HG02678 (cell line): Measurements from ENCODE around the gene CLDN4.
"Not testable (repeated sequence)": the region's sequence is repeated elsewhere in the genome, so short reads cannot be mapped to it uniquely, and the experiment has no call there.

Experiments used
- ATAC-seq: cut with Tn5 transposase; IDR thresholded peaks from one replicate; pipeline ENCODE4 v1.9.1; 2021; ENCODE audit warnings: mild to moderate bottlenecking, moderate library complexity; ENCODE audit not compliant: unreplicated experiment

CLDN4 gene

DNA sequence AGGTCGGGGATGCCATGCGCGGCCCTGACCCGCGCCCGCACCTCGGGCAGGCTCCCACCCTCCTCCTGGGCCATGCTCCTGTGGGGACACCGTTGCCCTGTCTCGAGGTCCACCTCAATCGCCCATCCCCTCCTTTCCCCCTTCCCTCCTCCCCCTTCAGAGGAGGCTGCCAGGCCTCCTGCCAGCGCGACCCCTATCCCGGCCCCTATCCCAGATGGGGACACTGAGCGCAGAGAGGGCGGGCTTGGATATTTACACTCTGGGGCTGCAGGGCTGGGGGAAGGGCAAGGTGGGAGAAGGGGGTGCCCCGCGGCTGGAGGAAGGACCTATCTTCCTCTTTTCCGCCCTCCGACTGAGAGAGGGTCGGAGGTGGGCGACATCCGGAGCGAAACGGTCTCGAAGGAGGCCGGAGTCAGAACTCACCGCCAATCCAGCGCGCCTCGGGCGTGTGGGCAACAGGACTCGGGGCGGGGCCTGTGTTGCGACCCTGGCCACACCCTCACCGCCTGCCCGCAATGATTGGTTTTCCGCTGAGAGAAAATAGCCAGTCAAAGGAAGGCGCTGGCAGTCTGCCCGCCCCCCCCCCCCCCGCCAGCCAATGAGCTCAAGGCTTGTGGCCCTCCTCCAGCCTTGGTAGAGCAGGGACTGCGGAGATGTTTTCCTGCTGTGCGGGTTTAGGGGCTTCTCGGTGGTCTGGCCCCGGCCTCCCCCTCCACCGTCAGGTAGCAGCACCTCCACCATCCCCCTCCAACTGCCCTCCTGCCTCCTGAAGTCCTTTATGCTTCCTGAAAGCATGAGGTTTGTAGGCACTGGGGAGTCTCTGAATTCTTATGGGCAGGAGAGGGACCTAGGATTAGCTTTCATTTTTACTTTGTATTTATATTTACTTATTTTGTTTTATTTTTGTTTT is 11.5 kb downstream of the CLDN4 start, which contains the start of gene METTL27:
Gene METTL27, minus strand, starts transcription at position 450 of the 910 bp plus-strand sequence. Its CDS starts 376 bp downstream, at position 74.
- peak; percentile 97 for ATAC-seq

DNA sequence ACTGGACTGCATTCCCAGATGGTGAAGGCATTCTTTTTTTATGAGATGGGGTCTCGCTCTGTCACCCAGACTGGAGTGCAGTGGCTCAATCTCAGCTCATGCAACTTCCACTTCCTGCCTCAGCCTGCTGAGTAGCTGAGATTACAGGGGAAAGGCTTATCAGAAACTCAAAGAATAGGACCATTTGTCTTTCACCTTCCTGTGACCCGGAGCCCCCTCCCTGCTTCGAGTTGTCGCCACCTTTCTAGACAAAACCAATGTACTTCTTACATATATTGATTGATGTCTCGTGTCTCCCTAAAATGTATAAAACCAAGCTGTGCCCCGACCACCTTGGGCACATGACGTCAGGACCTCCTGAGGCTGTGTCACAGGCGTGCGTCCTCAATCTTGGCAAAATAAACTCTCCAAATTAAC is 13.3 kb downstream of the CLDN4 start:
- no peak for ATAC-seq

DNA sequence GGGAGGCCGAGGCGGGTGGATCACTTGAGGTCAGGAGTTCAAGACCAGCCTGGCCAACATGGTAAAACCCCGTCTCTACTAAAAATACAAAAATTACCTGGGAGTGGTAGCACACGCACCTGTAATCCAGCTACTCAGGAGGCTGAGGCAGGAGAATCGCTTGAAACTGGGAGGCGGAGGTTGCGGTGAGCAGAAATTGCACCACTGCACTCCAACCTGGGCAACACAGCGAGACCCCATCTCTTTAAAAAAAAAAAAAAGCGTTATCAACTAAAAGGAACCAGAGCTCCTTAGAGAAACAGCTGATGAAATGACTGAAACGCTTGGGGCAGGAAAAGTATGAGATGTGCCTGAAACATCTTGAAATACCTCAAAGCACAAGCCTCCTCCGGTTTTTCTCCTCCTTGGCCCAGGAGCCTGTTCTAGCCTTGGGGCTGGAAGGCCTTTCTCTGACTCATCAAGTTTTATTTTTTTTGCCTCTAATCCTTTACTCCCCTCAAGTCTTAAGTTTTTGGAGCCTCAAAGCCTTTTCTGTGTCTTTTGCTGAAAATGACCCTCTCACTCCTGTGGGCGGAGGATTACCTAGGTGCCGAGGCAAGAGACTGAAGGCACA is 14.2 kb downstream of the CLDN4 start:
- no peak for ATAC-seq

- ATAC-seq, result not testable (repeated sequence)
Measured at GRCh38 chr7:73845701-73846195, 15.0 kb downstream of the CLDN4 start.

DNA sequence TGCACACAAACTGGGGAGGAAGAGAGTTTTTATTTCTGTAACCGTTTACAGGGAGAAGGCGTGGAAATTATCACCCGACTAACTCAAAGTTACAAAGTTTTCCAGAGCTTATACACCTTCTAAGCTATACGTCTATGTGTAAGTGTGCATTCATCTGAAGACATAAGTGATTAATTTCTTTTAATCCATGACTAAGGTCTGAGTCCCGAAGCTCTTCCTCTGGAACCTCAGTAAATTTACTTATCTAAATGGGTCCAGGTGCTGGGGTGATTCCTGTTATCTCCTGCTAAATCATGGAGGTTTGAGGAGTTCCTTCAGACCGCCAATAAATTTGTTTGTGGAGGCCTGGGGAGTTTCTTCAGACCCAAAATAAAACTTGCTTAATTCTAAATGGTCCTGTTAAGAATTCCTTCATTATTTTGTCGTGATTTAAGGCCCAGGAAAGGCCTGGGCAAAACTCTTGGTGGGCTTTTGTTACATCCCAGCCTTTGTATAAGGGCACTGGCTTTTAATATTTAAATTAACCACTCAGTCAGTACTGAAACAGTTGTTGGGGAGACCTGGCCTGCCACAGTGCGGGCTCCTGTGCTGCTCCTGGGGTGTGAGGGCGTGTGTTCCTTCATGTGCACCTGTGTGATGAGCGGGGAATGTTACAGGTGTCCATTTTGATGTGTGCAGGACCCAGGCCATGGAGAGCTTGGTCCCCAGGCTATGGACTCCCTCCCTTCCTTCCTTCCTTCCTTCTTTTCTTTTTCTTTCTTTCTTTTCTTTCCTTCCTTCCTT is 17.3 kb downstream of the CLDN4 start:
- no peak for ATAC-seq

- no peak for ATAC-seq
Measured at GRCh38 chr7:73850781-73851207, 20.0 kb downstream of the CLDN4 start.

DNA sequence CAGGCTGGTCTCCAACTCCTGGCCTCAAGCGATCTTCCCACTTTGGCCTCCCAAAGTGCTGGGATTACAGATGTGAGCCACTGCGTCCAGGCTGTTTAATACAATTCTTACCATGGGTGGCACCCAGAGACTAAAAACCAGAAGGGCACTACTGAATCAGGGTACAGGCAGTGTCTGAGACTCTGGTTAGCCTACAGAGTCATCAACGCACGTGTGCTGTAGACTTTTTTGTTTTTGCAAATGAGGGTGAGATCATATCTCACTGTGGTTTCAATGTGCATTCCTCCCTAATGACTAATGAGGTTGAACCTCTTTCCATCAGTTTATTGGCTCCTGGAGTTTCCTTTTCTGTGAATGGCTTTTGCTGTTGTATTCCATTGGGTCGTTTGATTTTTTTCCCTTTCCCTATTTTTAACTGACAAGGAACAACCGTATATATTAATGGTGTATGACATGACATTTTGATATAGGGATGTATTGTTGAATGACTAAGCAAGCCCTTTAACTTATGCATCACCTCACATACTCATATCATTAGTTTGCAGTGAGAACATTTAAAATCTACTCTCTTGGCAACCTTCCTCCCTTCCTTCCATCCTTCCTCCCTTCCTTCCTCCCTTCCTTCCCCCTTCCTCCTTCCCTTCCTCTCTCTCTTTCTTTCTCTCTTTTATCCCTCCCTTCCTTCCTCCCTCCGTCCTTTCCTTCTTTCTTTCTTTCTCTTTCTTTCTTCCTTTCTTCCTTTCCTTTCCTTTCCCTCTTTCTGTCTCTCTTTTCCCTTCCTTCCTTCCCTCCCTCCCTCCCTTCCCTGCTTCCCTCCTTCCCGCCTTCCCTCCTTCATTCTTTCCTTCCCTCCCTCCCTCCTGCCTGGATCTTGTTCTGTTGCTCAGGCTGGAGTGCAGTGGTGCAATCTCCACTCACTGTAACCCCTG is 20.9 kb downstream of the CLDN4 start:
- peak; percentile 83 for ATAC-seq

GRCh38 chr7:73852500-73852899 is 21.7 kb downstream of the CLDN4 start:
- ATAC-seq, result no peak

GRCh38 chr7:73856941-73857340 is 26.1 kb downstream of the CLDN4 start:
- ATAC-seq, result no peak

GRCh38 chr7:73858807-73859206 is 28.0 kb downstream of the CLDN4 start:
- no peak for ATAC-seq

GRCh38 chr7:73860859-73861258 is 30.1 kb downstream of the CLDN4 start, which contains the start of gene TMEM270:
Gene TMEM270 (plus strand): TSS chr7:73861159. CDS start chr7:73861195, 36 bp downstream.
- ATAC-seq, result no peak

GRCh38 chr7:73861305-73861704 is 30.5 kb downstream of the CLDN4 start:
- no peak for ATAC-seq

DNA sequence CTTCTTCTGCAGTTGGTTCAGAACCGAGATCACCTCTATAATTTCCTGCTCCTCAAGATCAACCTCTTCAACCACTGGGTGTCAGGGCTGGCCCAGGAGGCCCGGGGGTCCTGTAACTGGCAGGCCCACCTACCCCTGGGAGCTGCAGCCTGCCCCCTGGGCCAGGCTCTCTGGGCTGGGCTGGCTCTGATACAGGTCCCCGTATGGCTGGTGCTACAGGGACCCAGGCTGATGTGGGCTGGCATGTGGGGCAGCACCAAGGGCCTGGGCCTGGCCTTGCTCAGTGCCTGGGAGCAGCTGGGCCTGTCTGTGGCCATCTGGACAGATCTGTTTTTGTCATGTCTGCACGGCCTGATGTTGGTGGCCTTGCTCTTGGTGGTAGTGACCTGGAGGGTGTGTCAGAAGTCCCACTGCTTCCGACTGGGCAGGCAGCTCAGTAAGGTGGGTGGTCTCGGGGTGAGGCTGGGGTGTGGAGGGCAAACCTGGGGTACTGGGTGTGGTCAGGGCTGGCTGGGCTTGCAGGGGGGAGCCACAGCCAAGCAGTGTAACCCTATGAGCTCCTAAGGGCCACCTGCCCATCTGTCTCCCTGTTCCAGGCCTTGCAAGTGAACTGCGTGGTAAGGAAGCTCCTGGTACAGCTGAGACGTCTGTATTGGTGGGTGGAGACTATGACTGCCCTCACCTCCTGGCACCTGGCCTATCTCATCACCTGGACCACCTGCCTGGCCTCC is 34.4 kb downstream of the CLDN4 start:
- no peak for ATAC-seq

DNA sequence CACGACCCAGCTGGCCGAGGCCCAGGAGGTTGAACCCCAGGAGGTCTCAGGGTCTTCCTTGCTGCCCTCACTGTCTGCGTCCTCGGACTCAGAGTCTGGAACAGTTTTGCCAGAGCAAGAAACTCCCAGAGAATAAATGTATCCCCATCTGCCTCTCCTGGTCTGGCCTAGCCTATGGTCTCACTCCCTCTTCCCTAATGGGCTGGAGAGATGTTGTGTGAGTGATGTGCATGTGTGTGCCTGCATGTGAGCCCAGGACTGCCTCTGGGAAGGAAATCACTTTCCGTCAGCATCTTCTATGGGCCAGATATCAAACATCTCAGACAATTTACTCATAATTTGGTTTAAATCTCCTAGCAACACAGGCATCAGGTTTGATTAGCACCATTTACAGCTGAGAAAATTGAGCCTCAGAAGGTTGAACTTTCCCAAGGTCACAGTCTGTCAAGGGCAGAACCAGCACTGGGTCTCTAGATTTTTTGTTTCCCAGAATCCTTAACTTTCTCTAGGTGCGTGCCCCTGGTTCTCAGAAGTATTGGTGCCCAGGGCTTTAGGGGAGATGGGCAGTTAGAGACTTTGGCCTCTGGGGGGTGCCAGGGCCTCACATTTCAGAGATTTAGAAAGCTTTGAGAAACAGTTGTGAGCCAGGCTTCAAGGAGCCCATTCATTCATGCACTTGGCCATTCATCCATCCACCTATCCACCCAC is 35.1 kb downstream of the CLDN4 start:
- ATAC-seq, result no peak

GRCh38 chr7:73866446-73866767 is 35.6 kb downstream of the CLDN4 start:
- no peak for ATAC-seq

DNA sequence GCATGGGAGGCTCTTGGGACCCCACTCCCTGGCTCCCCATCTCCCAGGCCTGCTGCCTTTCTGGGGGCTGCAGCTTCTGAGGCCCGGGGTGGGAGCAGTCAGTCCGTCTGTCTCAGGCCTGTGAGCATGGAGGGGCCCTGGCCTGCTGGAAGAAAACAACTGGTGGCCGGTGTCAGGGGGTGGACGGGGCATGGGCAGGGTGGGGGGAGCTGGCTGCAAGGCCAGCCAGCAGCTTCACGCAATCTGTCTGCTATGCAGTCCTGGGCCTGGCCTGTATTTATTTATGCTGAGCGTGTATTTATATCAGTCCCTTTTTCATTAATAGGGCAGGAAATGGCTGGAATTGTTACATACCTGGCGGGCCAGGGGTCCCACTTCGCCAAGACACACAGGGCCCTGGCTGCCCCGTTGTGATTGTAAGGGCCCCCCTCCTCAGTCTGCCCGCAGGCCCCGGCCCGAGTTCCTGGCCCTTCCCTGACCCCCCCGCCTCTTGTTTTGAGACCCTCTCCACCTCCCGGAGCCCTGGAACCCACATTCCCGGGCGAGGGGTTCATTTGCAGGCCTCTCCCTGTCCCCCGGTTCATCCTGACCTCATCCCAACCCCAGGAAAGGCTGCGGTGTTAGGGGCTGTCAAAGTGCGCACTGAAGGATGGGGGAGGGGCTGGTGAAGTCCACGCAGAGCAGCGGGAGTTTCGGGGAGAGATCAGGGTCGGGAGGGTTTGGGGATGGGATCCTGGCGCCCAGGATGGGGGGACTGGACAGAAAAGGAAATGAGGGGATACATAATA is 38.4 kb downstream of the CLDN4 start:
- ATAC-seq, result no peak

DNA sequence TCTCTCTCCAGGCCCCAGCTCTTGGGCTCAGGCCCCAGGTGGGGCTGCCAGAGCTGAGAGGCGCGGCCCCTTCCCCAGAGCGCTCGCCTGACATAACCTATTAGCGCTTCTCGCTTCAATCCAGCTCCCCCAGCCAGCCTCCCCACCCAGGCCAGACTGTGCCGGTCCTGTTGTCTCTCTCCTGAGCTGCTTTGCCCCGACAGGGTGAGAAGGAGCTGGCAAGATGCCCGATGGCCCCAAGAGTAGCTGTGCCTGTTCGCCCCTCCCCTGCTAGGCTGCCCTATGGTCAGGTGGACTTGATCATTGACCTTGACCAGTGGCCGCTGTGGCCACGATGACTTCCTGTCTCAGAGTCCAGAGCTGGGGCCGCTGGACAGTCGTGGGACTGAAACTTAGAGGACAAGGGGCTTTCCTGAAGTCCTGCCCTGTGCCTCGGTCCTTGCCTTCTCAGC is 39.3 kb downstream of the CLDN4 start:
- ATAC-seq, result no peak
